Raji (cell line): Measurements from ENCODE around the gene TWF2.

Experiments
- POLR2A ChIP-seq: IDR thresholded peaks from 2 replicates; pipeline ENCODE4 v1.6.1; 2011; ENCODE audit warnings: low read depth, low read length, control low read depth; ENCODE audit not compliant: insufficient read depth

TWF2 gene

GRCh38 chr3:52246264-52246620, 7.3 kb upstream of the TWF2 start:
- no peak for TF ChIP-seq POLR2A

GRCh38 chr3:52245322-52246263, 6.6 kb upstream of the TWF2 start, which contains the start of gene PPM1M:
PPM1M (plus strand) TSS chr3:52245759; CDS start chr3:52245825, 66 bp downstream.
- TF ChIP-seq POLR2A = no peak

DNA sequence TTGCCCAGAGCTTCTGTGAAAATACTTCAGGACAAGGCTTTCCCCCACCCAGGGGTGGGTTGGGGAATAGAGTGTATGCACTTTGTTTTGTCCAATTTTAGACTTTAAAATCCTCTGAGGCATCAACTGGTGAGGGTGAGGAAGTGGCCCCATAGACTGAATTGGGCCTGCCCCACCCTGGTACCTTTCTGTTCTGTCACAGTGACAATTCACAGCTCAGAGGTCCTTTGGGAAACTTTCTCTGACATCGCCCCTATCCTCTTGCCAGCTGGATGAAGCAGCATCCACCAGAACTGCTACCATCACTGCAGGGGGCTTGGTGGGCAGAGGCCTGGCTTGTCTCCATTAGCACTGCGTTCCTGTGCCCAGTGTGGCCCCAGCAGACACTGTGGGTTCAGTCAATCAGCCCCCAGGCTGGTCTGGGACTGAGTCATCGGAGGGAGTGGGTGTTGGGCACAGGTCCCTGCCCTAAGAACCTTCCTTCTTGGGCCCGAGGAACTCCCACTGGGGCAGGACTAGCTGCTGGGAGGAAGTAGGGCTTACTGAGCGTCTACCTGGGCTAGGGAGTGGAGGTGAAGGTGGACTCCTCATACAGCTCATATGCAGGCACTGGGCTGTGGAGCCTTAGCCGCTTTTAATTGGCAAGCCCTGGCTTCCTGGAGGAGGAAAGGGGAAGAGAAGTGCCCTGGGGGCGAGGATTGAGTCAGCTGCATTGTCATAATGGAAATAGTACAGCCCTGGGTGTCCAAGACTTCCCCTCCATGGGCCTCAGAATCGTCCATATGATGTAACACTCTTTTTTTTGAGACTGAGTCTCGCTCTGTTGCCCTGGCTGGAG, 5.1 kb upstream of the TWF2 start:
- TF ChIP-seq POLR2A = no peak; the same call in 1 of the 2 replicates

DNA sequence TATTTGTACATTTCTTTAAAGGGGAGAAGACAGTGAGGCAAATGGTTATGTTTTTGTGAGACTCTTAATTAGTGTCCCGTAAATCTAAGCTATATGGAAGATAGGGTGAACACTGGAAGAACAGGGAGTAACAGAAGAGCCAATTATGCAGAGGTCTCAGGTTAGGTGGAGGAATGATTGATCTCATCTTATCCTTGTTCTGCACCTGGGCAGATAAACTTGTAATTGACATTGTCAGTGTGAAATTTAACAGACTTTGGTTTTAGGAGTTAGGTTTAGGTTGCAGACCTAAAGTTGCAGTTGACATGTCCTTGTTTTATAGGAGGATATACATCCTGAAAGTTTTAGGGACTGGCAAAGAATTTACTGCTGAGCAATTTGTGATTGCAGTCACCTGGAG, 3.1 kb upstream of the TWF2 start:
- no peak for TF ChIP-seq POLR2A

DNA sequence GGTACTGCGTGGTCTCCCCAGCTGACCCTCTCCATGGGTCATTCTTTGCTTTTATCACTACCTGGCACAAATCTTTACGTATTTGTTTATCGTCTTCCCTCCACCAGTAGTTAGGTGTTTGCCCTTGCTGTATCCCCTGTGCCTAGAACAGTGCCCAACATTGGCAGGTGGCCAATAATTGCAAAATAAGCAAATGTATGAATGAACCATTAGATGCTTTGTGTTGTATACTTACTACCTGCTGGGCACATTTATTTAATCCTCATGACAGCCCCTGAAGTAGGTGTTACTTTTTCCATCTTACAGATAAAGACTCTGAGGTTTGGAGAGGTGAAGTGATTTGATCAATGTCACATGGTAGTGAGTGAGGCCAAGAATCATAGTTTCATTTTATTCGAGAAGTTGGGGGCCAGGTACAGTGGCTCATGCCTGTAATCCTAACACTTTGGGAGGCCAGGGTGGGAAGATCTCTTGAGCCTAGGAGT, 2.0 kb upstream of the TWF2 start:
- no peak; the same call in 1 of the 2 replicates for TF ChIP-seq POLR2A

- peak; percentile 82 for TF ChIP-seq POLR2A
These were observed 1.3 kb upstream of the TWF2 start for GRCh38 chr3:52240059-52240885.

- no peak for TF ChIP-seq POLR2A
These were observed 681 bp downstream of the TWF2 start for GRCh38 chr3:52238193-52238760.

DNA sequence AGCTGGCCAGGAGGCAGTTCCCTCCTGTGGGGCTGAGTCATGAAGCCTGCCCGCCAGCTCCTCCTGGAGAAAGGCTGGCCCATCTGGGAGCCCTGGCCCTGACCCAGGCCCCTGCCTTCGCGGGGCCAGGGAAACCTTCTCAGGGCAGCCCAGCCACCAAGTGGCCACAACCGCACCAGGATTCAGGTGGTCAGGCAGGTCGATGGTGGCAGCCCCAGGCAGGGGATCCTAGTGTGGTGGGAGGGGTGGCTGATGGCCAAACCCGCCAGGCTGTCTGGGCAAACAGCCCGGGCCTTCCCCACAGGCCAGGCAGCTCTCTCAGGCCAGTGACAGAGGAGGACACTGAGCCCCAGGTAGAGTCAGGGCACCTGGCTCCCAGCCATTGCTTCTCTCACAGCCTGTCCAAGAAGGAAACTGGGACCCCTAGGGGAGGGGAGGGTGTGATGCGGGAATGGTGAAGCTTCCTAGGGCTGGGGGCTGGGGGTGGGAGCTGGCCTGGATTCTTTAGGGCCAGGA, 1.2 kb downstream of the TWF2 start:
- no peak for TF ChIP-seq POLR2A

GRCh38 chr3:52237006-52237656, 1.8 kb downstream of the TWF2 start:
- TF ChIP-seq POLR2A = no peak

DNA sequence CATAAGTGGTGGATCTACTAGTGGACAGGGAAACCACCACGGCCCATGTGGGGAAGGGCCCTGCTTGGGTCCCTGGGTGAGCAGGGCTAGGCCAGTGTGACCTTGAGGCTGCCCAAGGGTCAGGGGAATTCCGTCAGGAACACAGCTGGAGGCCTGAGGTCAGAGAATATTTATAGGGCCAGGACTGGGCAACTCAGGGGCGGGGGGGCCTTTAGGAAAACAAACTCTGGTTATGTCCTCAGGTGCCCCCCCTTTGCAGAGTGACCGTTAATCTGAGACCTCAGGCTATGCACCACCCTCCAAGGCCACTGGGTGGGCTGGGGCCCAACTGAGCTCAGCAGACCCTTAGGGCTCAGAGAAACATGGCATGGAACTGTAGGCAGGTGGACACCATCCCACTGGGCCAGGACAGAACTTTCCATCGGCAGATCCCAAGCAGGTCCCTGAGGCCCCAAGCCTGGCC, 2.5 kb downstream of the TWF2 start:
- no peak for TF ChIP-seq POLR2A

DNA sequence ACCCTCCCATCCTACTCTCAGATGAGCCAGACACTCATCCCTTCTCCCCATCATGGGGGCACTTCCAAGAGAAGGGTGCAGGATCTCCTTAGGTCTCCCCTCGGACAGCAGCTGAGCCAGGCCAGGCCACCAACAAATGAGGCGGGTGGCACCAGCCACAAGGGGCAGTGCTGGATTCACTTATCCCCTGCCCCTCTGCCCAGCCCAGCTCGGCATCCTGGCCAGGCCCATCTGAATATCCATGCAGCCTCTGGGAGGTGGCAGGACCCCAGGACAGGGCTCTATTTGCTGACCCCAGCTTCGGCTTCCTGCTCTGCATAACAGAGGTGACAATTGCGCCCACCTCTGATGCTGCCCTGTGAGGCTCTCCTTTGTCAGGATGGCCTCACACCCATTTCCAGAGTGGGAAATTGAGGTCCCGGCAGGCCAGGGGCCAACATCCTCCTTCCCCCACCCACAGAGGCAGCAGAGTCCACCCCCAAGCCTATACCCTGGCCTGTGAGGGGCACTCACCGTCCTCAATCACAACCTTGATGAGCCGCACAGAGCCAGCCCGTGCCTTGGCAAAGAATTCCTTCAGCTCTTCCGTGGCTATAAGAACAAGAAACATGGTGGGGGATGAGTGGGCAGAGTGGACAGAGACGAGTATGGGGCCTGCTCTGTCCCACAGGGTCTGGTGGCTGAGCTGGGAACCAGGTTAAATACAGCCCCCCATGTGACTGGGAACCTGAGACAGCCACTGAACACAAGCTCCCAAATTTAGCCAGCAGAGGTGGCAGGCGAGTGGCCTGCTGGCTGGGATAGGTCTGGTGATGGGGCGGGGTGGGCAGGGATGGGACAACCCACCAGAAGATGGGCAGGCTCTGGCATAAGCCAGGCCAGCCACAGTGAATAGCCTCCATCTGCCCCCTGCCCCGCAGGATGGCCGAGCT, 4.2 kb downstream of the TWF2 start:
- TF ChIP-seq POLR2A = no peak

DNA sequence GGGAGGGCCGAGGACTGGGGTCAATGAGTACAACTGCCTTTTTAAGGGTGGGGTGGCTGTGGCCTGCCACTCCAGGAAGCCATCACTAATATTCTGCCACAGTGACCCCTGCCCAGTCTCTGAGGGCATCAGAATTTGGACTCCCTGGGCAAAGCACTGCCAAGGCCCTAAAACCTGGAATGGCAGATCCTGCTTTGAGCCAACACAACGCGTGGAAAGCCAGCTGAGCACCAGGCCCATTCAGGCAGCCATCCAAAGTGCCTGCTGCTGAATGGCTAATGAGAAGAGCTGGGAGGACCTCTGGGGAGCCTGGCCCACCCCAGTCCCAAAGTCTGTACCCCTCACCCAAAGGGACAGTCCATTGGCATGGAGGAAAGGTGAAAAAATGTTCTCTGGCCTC, 5.0 kb downstream of the TWF2 start:
- TF ChIP-seq POLR2A = no peak
